ENCODE data around the gene RPL10.

RPL10 gene

DNA sequence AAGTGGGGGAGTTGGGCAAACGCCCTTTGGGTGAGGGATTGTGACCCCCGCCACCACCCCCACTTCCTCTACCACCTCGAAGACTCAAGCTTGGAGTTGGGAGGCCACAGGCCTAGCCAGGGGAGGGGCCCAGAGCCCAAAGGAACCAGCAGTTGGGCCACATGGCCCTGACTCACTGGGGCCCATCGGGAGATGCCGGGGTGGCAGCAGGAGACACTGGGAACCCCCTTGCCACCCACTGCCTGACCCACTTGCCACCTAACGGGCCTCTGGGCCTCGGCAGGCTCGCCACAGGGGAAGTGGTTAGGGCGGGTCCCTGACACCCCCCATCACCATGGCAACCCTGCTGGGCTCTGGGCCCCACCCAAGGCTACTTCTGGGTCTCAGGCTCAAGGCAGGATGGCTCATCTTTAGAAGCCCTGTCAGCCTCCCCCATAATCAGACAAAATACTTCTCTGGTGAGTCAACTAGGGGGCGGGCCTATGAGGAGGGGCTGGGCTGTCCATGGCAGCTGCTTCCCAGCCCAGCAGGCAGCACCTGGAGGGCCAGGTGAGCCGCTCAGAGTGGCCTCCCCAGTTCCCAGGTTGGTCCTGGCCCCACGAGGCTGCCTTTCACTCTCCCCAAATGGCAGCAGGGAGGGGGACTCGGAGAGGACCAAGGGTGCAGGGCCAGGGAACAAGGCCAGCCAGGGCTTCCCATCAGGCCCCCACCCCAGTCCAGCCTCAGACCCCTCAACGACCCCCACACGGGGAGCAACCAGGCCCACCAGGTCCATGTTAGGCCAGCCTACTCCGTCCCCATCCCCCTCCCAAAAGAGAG is 29.3 kb upstream of the RPL10 start:
- TF ChIP-seq, protein P1, sequence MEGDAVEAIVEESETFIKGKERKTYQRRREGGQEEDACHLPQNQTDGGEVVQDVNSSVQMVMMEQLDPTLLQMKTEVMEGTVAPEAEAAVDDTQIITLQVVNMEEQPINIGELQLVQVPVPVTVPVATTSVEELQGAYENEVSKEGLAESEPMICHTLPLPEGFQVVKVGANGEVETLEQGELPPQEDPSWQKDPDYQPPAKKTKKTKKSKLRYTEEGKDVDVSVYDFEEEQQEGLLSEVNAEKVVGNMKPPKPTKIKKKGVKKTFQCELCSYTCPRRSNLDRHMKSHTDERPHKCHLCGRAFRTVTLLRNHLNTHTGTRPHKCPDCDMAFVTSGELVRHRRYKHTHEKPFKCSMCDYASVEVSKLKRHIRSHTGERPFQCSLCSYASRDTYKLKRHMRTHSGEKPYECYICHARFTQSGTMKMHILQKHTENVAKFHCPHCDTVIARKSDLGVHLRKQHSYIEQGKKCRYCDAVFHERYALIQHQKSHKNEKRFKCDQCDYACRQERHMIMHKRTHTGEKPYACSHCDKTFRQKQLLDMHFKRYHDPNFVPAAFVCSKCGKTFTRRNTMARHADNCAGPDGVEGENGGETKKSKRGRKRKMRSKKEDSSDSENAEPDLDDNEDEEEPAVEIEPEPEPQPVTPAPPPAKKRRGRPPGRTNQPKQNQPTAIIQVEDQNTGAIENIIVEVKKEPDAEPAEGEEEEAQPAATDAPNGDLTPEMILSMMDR (IDR thresholded peaks at IDR 0.05; ENCODE audit: low read depth, low read length) = no peak

DNA sequence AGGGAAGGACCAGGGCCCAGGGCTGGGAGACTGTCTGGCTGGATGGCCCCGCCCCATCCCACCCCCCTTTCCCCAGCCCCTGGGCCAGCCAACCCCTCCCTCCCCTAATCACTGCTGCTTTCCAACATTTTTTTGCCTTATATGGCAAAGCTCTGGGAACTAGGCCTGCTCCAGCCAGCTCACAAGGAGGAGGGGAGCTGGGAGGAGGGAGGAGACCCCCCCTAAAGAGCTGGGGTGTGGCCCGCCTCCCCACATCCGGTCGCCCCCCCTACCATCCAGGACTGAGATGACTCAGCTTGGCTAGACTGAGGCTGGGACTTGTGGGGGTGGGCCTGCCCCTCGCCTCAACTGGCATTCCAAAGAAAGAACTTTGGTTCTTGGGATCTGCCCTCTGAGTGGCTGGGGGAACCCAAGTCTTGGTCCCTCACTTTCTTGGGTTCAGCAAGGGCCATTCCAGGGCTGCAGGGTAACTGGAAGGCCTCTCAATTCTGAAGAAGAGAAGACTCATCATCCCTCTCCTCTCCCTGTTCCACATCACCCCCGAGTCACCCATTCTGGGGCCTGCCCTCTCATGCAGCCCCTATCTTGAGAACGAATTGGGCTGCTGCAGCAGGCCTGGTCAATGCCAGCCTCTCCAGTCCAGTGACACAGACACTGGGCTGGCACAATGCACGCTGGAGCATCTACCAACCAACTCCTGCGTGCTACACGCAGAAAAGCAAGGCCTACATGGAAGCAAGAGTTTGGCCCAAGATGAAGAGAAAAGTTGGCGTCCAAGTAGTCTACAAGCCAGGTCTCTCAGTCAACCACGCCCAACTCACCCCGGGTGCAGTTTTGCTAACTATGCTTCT is 28.5 kb upstream of the RPL10 start:
- H3K4me3 ChIP-seq (ENCODE audit: low read depth, low read length) = peak overlapping the region; percentile 82
- TF ChIP-seq, protein P1 (IDR thresholded peaks at IDR 0.05; ENCODE audit: low read depth, low read length) = no peak

More for the DNA sequence above, 29.3 kb upstream of the RPL10 start:
- peak overlapping the region; percentile 82 for H3K4me3 ChIP-seq (ENCODE audit: low read depth, low read length)

DNA sequence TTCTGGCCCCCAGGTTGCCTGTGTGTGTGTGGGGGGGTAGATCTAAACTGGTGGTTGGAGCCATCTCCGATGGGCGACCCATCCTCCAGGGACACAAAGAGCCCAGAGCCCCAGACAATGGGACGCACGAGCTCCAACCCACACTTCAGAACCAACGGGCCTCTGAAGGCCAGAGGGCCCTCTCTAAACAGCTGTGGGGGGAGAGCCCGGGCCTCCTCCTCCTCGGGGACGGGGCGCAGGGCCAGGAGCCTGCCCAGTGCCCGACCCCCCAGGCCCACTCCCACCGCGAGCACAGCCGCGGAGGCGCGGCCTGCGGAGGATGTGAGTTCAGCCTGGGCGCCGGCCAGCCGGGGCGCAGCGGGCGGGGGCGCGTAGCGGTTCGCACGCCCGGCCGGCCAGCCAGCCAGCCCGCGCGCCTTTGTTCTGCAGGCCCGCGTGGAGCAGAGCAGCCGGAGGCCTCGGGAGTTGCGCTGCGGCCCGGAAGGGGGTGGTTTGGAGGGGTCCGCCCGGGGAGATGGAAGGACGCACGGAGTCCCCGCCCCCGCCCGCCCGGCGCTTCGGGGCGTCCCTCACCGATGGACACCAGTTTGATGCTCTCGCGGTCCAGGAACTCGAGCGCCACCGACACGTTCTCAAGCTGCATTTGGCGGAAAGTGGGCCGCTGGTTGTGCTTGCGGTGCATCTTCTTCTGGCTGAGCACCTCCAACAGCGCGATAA is 27.7 kb upstream of the RPL10 start:
- H3K4me3 ChIP-seq (ENCODE audit: low read depth, low read length) = peak overlapping the region; percentile 82
- TF ChIP-seq, protein P1 (IDR thresholded peaks at IDR 0.05; ENCODE audit: low read depth, low read length) = no peak

DNA sequence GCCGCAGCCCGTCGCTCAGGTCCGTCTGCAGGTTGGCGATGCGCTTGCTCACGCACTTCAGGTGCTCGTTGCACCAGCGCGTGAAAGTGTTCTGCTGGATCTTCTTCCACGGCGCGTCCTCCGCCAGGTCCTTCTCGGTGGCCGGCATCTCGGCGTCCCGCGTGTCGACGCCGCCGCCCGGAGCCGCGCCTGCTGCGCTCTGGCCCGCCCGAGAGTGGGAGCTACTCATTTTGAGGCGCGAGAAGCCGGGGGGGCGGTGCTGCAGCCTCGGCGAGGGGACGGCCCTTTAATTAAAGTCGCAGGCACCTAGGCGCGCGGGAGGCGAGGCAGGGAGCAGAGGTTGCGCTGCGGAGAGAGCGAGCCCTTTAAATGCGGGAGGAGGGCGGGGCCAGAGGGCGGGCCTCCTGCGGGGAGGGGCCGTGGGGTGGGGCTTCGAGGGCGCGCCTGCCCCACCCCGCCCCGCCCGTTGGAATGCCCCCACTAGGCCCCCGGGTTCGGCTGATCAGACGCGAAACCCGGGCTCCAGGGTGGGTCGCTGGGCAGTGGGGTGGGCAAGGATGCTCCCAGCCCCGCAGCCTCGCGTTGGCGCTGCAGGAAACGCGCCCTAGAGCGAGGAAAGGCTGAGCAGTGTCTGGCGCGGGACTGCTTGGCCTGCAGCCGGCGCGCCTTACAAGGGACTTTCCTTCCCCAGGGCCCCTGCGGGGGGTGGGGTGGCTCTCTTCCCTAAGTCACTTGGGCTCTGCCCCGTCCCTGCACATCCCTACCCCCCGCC is 27.0 kb upstream of the RPL10 start:
- peak overlapping the region; percentile 82 for H3K4me3 ChIP-seq (ENCODE audit: low read depth, low read length)
- TF ChIP-seq, protein P1 (IDR thresholded peaks at IDR 0.05; ENCODE audit: low read depth, low read length) = no peak

DNA sequence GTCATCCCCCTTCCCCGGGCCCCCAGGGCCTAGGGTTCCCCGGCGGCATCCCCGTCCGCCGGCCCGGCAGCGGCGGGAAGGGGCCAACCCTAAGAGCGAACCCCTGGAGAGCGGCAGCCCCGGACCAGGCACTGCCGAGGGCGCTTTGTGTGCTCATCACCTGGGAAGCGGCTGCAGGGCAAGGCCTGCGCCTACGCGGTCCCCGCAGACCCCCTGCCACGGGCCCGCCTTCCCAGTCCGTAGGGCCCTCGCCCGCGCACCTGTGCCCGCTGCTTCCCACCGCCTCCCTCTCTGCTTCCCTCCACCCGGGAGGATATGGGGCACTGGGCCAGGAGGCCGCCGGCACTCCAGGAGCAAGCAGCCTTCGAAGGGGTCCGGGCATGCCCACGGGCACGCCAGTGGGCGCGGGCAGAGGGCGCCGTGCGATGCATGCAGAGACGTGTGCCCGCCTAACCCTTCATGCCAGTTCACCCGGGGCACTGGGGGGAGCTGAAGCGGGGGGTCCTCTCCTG is 26.3 kb upstream of the RPL10 start:
- H3K4me3 ChIP-seq (ENCODE audit: low read depth, low read length) = peak overlapping the region; percentile 74
- TF ChIP-seq, protein P1 (IDR thresholded peaks at IDR 0.05; ENCODE audit: low read depth, low read length) = no peak

DNA sequence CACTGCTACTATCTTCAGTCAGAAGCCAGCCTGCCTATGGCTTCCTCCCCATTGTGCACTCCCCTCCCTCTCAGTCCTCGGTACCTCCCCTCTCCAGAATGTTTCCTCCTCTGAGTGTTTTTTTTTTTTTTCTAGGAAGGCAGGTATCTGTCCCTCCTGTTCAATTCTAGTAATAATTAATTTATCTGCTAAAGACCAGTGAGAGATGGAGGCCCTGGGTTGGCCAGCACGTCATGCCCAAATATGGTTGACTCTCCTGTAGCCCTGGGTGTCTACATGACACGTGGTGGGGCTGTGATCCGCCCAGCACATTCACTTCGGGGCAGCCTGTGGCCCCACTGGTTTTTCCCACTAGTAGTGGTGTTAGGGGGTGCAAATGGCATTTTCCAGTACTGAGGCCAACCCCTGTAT is 25.6 kb upstream of the RPL10 start:
- H3K4me3 ChIP-seq (ENCODE audit: low read depth, low read length) = peak overlapping the region; percentile 74
- TF ChIP-seq, protein P1 (IDR thresholded peaks at IDR 0.05; ENCODE audit: low read depth, low read length) = no peak

All from WI38 (cell line).